ENCODE results near the gene PIK3C2A. TPM values are rescaled to one million over a fixed set of nuclear protein-coding genes. Genes with fewer than 3 reads are reported as not detected.

The PIK3C2A gene
- total RNA-seq, 5 donors from 2014 or later (not counting 1 experiment from before 2014, with no cell fraction given), result 26.3 to 40.6 (median 30.0) TPM

DNA sequence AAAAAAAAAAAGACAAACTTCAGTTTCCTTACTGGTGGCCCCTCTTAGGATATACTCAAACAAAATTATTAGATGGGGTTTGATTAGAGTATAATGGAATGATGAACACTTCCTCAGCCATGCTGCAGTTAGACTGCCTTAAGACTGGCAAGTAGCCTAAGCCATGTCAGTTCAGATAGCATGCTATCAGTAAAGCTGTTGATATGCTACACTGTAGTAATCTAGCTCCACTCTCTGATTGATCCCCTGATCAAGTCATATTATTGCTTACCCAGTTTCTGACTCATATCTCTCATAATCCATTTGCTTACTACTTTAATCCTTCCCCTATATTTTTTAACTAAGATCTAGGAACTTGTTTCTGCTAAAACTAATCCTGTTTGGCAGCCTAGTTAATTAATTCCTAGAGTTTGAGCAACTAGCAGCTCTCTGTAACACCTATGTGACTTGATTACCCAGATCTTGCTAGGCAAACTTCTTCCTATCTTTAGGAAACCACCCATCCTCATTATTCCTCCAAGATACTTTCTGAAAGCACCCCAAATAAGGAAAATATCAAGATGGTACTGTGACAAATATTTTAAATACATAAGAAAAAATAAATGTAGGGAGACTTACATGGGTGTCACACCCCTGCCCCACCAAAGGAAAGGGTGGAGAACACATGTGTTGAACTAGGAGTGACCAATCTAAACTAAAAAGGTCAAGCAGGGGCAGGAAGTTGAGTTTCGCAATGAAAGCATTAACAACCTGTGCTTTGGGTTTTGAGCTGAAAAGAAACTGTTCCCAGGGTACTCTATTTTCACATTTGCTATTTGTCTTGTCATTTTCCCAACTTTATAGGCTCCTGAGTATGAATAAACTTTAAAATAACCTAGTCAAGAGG is 43.2 kb downstream of the PIK3C2A start:
- no peaks in the 10 kb centered on the region for H3K9me3 Mint-ChIP-seq
- no peaks in the 10 kb centered on the region for H3K27me3 Mint-ChIP-seq
- DNase-seq (no peak), ATAC-seq (replicated peaks in 1 of 4) (no peak)
- H3K27ac ChIP-seq (ENCODE audit: low read length), result peak overlapping the region; percentile 10
- no CpG with 5 or more reads among the region's 1 CpG for WGBS (ENCODE audit: insufficient coverage)
- H3K27ac Mint-ChIP-seq, result peak overlapping the region in 1 of 2 donors; percentile 4
- no peak overlapping the region for H3K4me3 Mint-ChIP-seq
- peaks cover 62 to 84% (median 69%) of the 10 kb centered on the region in 3 donors for H3K4me1 Mint-ChIP-seq
- H3K36me3 ChIP-seq (ENCODE audit: control insufficient read depth in 2 of 2, extremely low read depth in 1 of 2, insufficient read depth in 1 of 2, low read length in 1 of 2), result peaks cover 0 to 20% of the 10 kb centered on the region in 2 donors
- no peak overlapping the region for H3K4me3 ChIP-seq (ENCODE audit: control insufficient read depth in 1 of 2, extremely low read depth in 1 of 2, low read length in 1 of 2)
- no peaks in the 10 kb centered on the region for H3K27me3 ChIP-seq (replicated peaks in 1 of 2; ENCODE audit: control insufficient read depth in 2 of 2, extremely low read depth in 1 of 2, insufficient read depth in 2 of 2, low read length in 1 of 2)
- peaks cover 40% of the 10 kb centered on the region for H3K36me3 Mint-ChIP-seq
- CTCF ChIA-PET, result no interaction called here
- peaks cover 14 to 17% of the 10 kb centered on the region in 2 experiments for H3K4me1 ChIP-seq (ENCODE audit: control insufficient read depth in 1 of 2, extremely low read depth in 1 of 2, insufficient read depth in 2 of 2, low read length in 2 of 2)
- POLR2A ChIA-PET, result no interaction called here
- no peaks in the 10 kb centered on the region for H3K9me3 ChIP-seq

- Histone ChIP-seq H3K36me3 (ENCODE audit: control insufficient read depth in 2 of 2, extremely low read depth in 1 of 2, insufficient read depth in 1 of 2, low read length in 1 of 2) (peaks cover 0 to 11% of the 10 kb centered on the region in 2 donors), H3K9me3 (no peaks in the 10 kb centered on the region), H3K4me3 (ENCODE audit: control insufficient read depth in 1 of 2, extremely low read depth in 1 of 2, low read length in 1 of 2) (no peak overlapping the region), H3K27me3 (replicated peaks in 1 of 2; ENCODE audit: control insufficient read depth in 2 of 2, extremely low read depth in 1 of 2, insufficient read depth in 2 of 2, low read length in 1 of 2) (no peaks in the 10 kb centered on the region), H3K27ac (ENCODE audit: low read length) (no peak overlapping the region), H3K4me1 (ENCODE audit: control insufficient read depth in 1 of 2, extremely low read depth in 1 of 2, insufficient read depth in 2 of 2, low read length in 2 of 2) (peaks cover 14 to 17% of the 10 kb centered on the region in 2 experiments)
- H3K9me3 Mint-ChIP-seq, result no peaks in the 10 kb centered on the region
- H3K27me3 Mint-ChIP-seq, result no peaks in the 10 kb centered on the region
- POLR2A ChIA-PET, result no interaction called here
- DNase-seq (no peak), ATAC-seq (replicated peaks in 1 of 4) (no peak)
- CTCF ChIA-PET, result no interaction called here
- no peak overlapping the region for H3K4me3 Mint-ChIP-seq
- WGBS (ENCODE audit: insufficient coverage), result no CpG with 5 or more reads among the region's 2 CpGs
- peaks cover 33% of the 10 kb centered on the region for H3K36me3 Mint-ChIP-seq
- peaks cover 62 to 84% (median 69%) of the 10 kb centered on the region in 3 donors for H3K4me1 Mint-ChIP-seq
- no peak overlapping the region for H3K27ac Mint-ChIP-seq
These were observed 44.0 kb downstream of the PIK3C2A start for GRCh38 chr11:17163736-17164135.

DNA sequence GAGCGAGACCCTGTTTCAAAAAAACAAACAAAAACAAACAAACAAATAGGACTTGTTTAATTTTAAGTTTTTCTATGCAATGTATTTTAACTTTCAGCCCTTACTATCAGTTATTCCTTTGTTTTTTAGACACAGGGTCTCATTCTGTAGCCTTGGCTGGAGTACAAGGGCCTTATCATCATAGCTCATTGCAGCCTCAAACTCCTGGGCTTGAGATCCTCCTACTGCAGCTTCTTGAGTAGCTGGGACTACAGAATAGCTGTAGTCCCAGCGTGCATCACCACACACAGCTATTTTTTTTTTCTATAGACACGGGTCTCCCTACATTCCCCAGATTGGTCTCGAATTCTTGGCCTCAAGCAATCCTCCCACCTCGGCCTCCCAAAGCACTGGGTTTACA is 44.5 kb downstream of the PIK3C2A start:
- no peaks in the 10 kb centered on the region for H3K27me3 ChIP-seq (replicated peaks in 1 of 2; ENCODE audit: control insufficient read depth in 2 of 2, extremely low read depth in 1 of 2, insufficient read depth in 2 of 2, low read length in 1 of 2)
- H3K36me3 ChIP-seq (ENCODE audit: control insufficient read depth in 2 of 2, extremely low read depth in 1 of 2, insufficient read depth in 1 of 2, low read length in 1 of 2), result peaks cover 0 to 7% of the 10 kb centered on the region in 2 donors
- no peaks in the 10 kb centered on the region for H3K9me3 Mint-ChIP-seq
- H3K4me3 Mint-ChIP-seq, result no peak overlapping the region
- H3K27ac ChIP-seq (ENCODE audit: low read length), result no peak overlapping the region
- H3K4me1 Mint-ChIP-seq, result peaks cover 60 to 83% (median 66%) of the 10 kb centered on the region in 3 donors
- no peak for DNase-seq
- ATAC-seq (replicated peaks in 1 of 4), result no peak
- no peaks in the 10 kb centered on the region for H3K9me3 ChIP-seq
- WGBS (ENCODE audit: insufficient coverage), result 92% methylated on average over 2 of the region's 5 CpGs
- peaks cover 14 to 17% of the 10 kb centered on the region in 2 experiments for H3K4me1 ChIP-seq (ENCODE audit: control insufficient read depth in 1 of 2, extremely low read depth in 1 of 2, insufficient read depth in 2 of 2, low read length in 2 of 2)
- no peaks in the 10 kb centered on the region for H3K27me3 Mint-ChIP-seq
- POLR2A ChIA-PET, result no interaction called here
- peaks cover 29% of the 10 kb centered on the region for H3K36me3 Mint-ChIP-seq
- CTCF ChIA-PET, result interaction anchor here in 1 of 2 donors (0.5 kb wide), 1 partner anchor 19 kb away, joined by 5 read pairs; no protein-coding TSS in a partner anchor
- H3K27ac Mint-ChIP-seq, result no peak overlapping the region
- no peak overlapping the region for H3K4me3 ChIP-seq (ENCODE audit: control insufficient read depth in 1 of 2, extremely low read depth in 1 of 2, low read length in 1 of 2)

GRCh38 chr11:17162376-17162775 is 45.4 kb downstream of the PIK3C2A start:
- 80% methylated on average over 2 of the region's 2 CpGs for WGBS (ENCODE audit: insufficient coverage)
- H3K27ac Mint-ChIP-seq, result peak overlapping the region; percentile 47 to 78
- H3K27me3 Mint-ChIP-seq, result no peaks in the 10 kb centered on the region
- no peaks in the 10 kb centered on the region for H3K9me3 Mint-ChIP-seq
- no peak overlapping the region for H3K4me3 Mint-ChIP-seq
- no peak for DNase-seq
- Histone ChIP-seq H3K4me3 (ENCODE audit: control insufficient read depth in 1 of 2, extremely low read depth in 1 of 2, low read length in 1 of 2) (no peak overlapping the region), H3K4me1 (ENCODE audit: control insufficient read depth in 1 of 2, extremely low read depth in 1 of 2, insufficient read depth in 2 of 2, low read length in 2 of 2) (peaks cover 14 to 17% of the 10 kb centered on the region in 2 experiments), H3K36me3 (ENCODE audit: control insufficient read depth in 2 of 2, extremely low read depth in 1 of 2, insufficient read depth in 1 of 2, low read length in 1 of 2) (peaks cover 0 to 3% of the 10 kb centered on the region in 2 donors), H3K27me3 (replicated peaks in 1 of 2; ENCODE audit: control insufficient read depth in 2 of 2, extremely low read depth in 1 of 2, insufficient read depth in 2 of 2, low read length in 1 of 2) (no peaks in the 10 kb centered on the region), H3K9me3 (no peaks in the 10 kb centered on the region), H3K27ac (ENCODE audit: low read length) (peak overlapping the region; percentile 36)
- H3K4me1 Mint-ChIP-seq, result peaks cover 64 to 78% (median 64%) of the 10 kb centered on the region in 3 donors
- no peak for ATAC-seq (replicated peaks in 1 of 4)
- H3K36me3 Mint-ChIP-seq, result peaks cover 26% of the 10 kb centered on the region
- ChIA-PET CTCF (interaction anchor here in 1 of 2 donors (0.6 kb wide), 1 partner anchor 128 kb away, joined by 4 read pairs; no protein-coding TSS in a partner anchor), POLR2A (no interaction called here)

GRCh38 chr11:17161515-17161914 is 46.3 kb downstream of the PIK3C2A start:
- POLR2A ChIA-PET, result no interaction called here
- DNase-seq (peak in 1 of 35 experiments; percentile 10), ATAC-seq (replicated peaks in 1 of 4) (no peak)
- Mint-ChIP-seq H3K27me3 (no peaks in the 10 kb centered on the region), H3K4me1 (peaks cover 62 to 71% (median 63%) of the 10 kb centered on the region in 3 donors), H3K36me3 (peaks cover 26% of the 10 kb centered on the region), H3K27ac (peak overlapping the region; percentile 47 to 78), H3K4me3 (no peak overlapping the region), H3K9me3 (no peaks in the 10 kb centered on the region)
- CTCF ChIA-PET, result no interaction called here
- peaks cover 14 to 17% of the 10 kb centered on the region in 2 experiments for H3K4me1 ChIP-seq (ENCODE audit: control insufficient read depth in 1 of 2, extremely low read depth in 1 of 2, insufficient read depth in 2 of 2, low read length in 2 of 2)
- peaks cover 0 to 2% of the 10 kb centered on the region in 2 donors for H3K36me3 ChIP-seq (ENCODE audit: control insufficient read depth in 2 of 2, extremely low read depth in 1 of 2, insufficient read depth in 1 of 2, low read length in 1 of 2)
- no peak overlapping the region for H3K4me3 ChIP-seq (ENCODE audit: control insufficient read depth in 1 of 2, extremely low read depth in 1 of 2, low read length in 1 of 2)
- H3K9me3 ChIP-seq, result no peaks in the 10 kb centered on the region
- no peaks in the 10 kb centered on the region for H3K27me3 ChIP-seq (replicated peaks in 1 of 2; ENCODE audit: control insufficient read depth in 2 of 2, extremely low read depth in 1 of 2, insufficient read depth in 2 of 2, low read length in 1 of 2)
- WGBS (ENCODE audit: insufficient coverage), result no CpG with 5 or more reads among the region's 1 CpG
- no peak overlapping the region for H3K27ac ChIP-seq (ENCODE audit: low read length)

GRCh38 chr11:17159441-17159840 is 48.3 kb downstream of the PIK3C2A start:
- ChIA-PET POLR2A (interaction anchor here in 1 of 2 donors (0.6 kb wide), 1 partner anchor 84 kb away, joined by 10 read pairs; no protein-coding TSS in a partner anchor), CTCF (no interaction called here)
- H3K27me3 ChIP-seq (replicated peaks in 1 of 2; ENCODE audit: control insufficient read depth in 2 of 2, extremely low read depth in 1 of 2, insufficient read depth in 2 of 2, low read length in 1 of 2), result no peaks in the 10 kb centered on the region
- no peak for DNase-seq
- peaks cover 0 to 2% of the 10 kb centered on the region in 2 donors for H3K36me3 ChIP-seq (ENCODE audit: control insufficient read depth in 2 of 2, extremely low read depth in 1 of 2, insufficient read depth in 1 of 2, low read length in 1 of 2)
- H3K4me3 Mint-ChIP-seq, result no peak overlapping the region
- H3K4me1 ChIP-seq (ENCODE audit: control insufficient read depth in 1 of 2, extremely low read depth in 1 of 2, insufficient read depth in 2 of 2, low read length in 2 of 2), result peaks cover 13 to 14% of the 10 kb centered on the region in 2 experiments
- 86% methylated on average over 2 of the region's 3 CpGs for WGBS (ENCODE audit: insufficient coverage)
- H3K9me3 Mint-ChIP-seq, result no peaks in the 10 kb centered on the region
- H3K9me3 ChIP-seq, result no peaks in the 10 kb centered on the region
- H3K27ac Mint-ChIP-seq, result no peak overlapping the region
- H3K27ac ChIP-seq (ENCODE audit: low read length), result no peak overlapping the region
- no peaks in the 10 kb centered on the region for H3K27me3 Mint-ChIP-seq
- no peak overlapping the region for H3K4me3 ChIP-seq (ENCODE audit: control insufficient read depth in 1 of 2, extremely low read depth in 1 of 2, low read length in 1 of 2)
- no peak for ATAC-seq (replicated peaks in 1 of 4)
- H3K36me3 Mint-ChIP-seq, result peaks cover 31% of the 10 kb centered on the region
- peaks cover 57 to 59% (median 59%) of the 10 kb centered on the region in 3 donors for H3K4me1 Mint-ChIP-seq

All from T-cell (primary cell).